HepG2 (cell line): Measurements from ENCODE around the gene TSEN54. TPM values are rescaled to one million over a fixed set of nuclear protein-coding genes. Genes with fewer than 3 reads are reported as not detected.

Experiments
- FUBP1 ChIP-seq: sonication (generic); formaldehyde crosslinking; IDR thresholded peaks from 2 replicates; pipeline ENCODE4 v1.5.1; 2020; ENCODE audit warnings: missing genetic modification reagents, mild to moderate bottlenecking, borderline replicate concordance
- KAT2B ChIP-seq: fragments of 150-350 bp; IDR thresholded peaks from 2 replicates; pipeline ENCODE4 v1.6.1; 2014; ENCODE audit warnings: low read depth, low read length, borderline replicate concordance
- KIAA2018 ChIP-seq: sonication (generic); formaldehyde crosslinking; IDR thresholded peaks from 2 replicates; pipeline ENCODE4 v1.5.0; 2020; ENCODE audit warnings: mild to moderate bottlenecking, missing genetic modification reagents, borderline replicate concordance
- MXD4 ChIP-seq: IDR thresholded peaks from 2 replicates; pipeline ENCODE4 v1.6.1; 2016; ENCODE audit warnings: mild to moderate bottlenecking, missing biosample characterization, missing genetic modification reagents
- POLR2AphosphoS5 ChIP-seq: IDR thresholded peaks from 2 replicates; pipeline ENCODE4 v1.6.1; 2012; ENCODE audit warnings: low read depth, low read length
- PREB ChIP-seq: sonication (generic); formaldehyde crosslinking; IDR thresholded peaks from 2 replicates; pipeline ENCODE4 v1.4.0; 2020; ENCODE audit warnings: missing genetic modification reagents
- RAD21 ChIP-seq: fragments of 450-650 bp; formaldehyde crosslinking; IDR thresholded peaks from 2 replicates; pipeline ENCODE4 v1.5.0; 2020; ENCODE audit warnings: mild to moderate bottlenecking
- THAP7 ChIP-seq: sonication (generic); formaldehyde crosslinking; IDR thresholded peaks from 2 replicates; pipeline ENCODE4 v1.8.1; 2023; ENCODE audit warnings: mild to moderate bottlenecking, missing genetic modification reagents
- TOPORS ChIP-seq: sonication (generic); formaldehyde crosslinking; IDR thresholded peaks from 2 replicates; pipeline ENCODE4 v1.8.0; 2023; ENCODE audit warnings: mild to moderate bottlenecking, missing genetic modification reagents
- UBTF ChIP-seq: sonication (generic); formaldehyde crosslinking; IDR thresholded peaks from 2 replicates; pipeline ENCODE4 v1.4.0; 2020; ENCODE audit warnings: mild to moderate bottlenecking, missing genetic modification reagents
- ZNF121 ChIP-seq: sonication (generic); formaldehyde crosslinking; IDR thresholded peaks from 2 replicates; pipeline ENCODE4 v1.5.0; 2020; ENCODE audit warnings: mild to moderate bottlenecking, missing genetic modification reagents
- ZNF138 ChIP-seq: sonication (generic); formaldehyde crosslinking; IDR thresholded peaks from 2 replicates; pipeline ENCODE4 v1.5.0; 2020; ENCODE audit warnings: mild to moderate bottlenecking, low read depth, missing genetic modification reagents
- ZNF550 ChIP-seq: sonication (generic); formaldehyde crosslinking; IDR thresholded peaks from 2 replicates; pipeline ENCODE4 v1.4.0; 2020; ENCODE audit warnings: mild to moderate bottlenecking, missing genetic modification reagents, borderline replicate concordance
- ZNF629 ChIP-seq: sonication (generic); formaldehyde crosslinking; conservative IDR thresholded peaks from 2 replicates; pipeline ENCODE4 v1.5.0; 2020; ENCODE audit warnings: missing genetic modification reagents
- polyA plus RNA-seq, 8 experiments: library from polyadenylated mRNA; depleted of rRNA in 3 of 8; stranded (reverse) in 7 of 8; unstranded in 1 of 8; fragments of >200 nt; fragmentation: Illumina TruSeq in 4 of 8; extraction: Trizol in 4 of 8; gene quantifications; 2 replicates each; pipeline versions ENCODE4 v1.2.1 to v1.2.3, GENCODE V29; 2011 to 2016; ENCODE audit warnings: low read depth in 4 of 8, missing spikeins in 1 of 8, mixed read lengths in 1 of 8; ENCODE audit not compliant: insufficient read depth in 1 of 8
- total RNA-seq, 5 experiments: library from RNA; depleted of rRNA; stranded (reverse); fragments of >200 nt; fragmentation: Illumina TruSeq; extraction: Trizol; gene quantifications; 2 replicates each; pipeline ENCODE4 v1.2.3, GENCODE V29; 2016; ENCODE audit warnings: low read depth in 1 of 5

Gene TSEN54
- total and polyA plus RNA-seq, 2 of the 13 experiments (the other 11 are each of a cell fraction or from before 2014, with no cell fraction given), result 62.9 to 63.3 TPM

- TF ChIP-seq KIAA2018 (CRISPR knock-in tag), result no peak
- TF ChIP-seq ZNF629, result no peak
- TF ChIP-seq UBTF, result peak; percentile 38; the same call in 1 of the 2 replicates
- TF ChIP-seq PREB (CRISPR knock-in tag), result no peak
- TF ChIP-seq ZNF121 (CRISPR knock-in tag), result no peak
- TF ChIP-seq THAP7, result no peak
- 0 out of 2 replicates have a peak, but pooled peaks have one; percentile 63 for TF ChIP-seq ZNF138 (CRISPR knock-in tag)
- TF ChIP-seq KAT2B, result no peak
- TF ChIP-seq POLR2AphosphoS5, result no peak
- no peak for TF ChIP-seq MXD4 (CRISPR knock-in tag)
- no peak for TF ChIP-seq RAD21 (CRISPR knock-in tag)
- no peak for TF ChIP-seq TOPORS (CRISPR knock-in tag)
- no peak for TF ChIP-seq ZNF550 (CRISPR knock-in tag)
- TF ChIP-seq FUBP1, result no peak
Measured at GRCh38 chr17:75514299-75514918, 1.9 kb upstream of the TSEN54 start (continued).
